Calu3 (cell line): ENCODE measurements around the gene TEX261. TPM values are rescaled to one million over a fixed set of nuclear protein-coding genes. Genes with fewer than 3 reads are reported as not detected.

Experiments
- BruUV-seq: library from RNA; stranded (reverse); fragments of 400-500 nt; replicated peaks from 2 replicates; lab custom pipeline; 2021; lab: Mats Ljungman, UMichigan
- CTCF ChIA-PET: fragments of 300-600 bp; sonication (Branson Sonifier 250); formaldehyde crosslinking; loops from one replicate; lab custom pipeline; 2022; ENCODE audit warnings: antibody characterized with exemption; lab: Charles Lee
- DNase-seq: peaks from one replicate; pipeline ENCODE4 v3.0.0; 2022
- H3K27ac Mint-ChIP-seq: one replicate; pipeline ENCODE4 v1.8.0; 2022; ENCODE audit warnings: mixed read lengths; ENCODE audit not compliant: unreplicated experiment
- H3K27me3 Mint-ChIP-seq: one replicate; pipeline ENCODE4 v1.8.0; 2022; ENCODE audit warnings: mixed read lengths; ENCODE audit not compliant: unreplicated experiment
- H3K36me3 Mint-ChIP-seq: one replicate; pipeline ENCODE4 v1.8.0; 2022; ENCODE audit warnings: mild to moderate bottlenecking, moderate library complexity, mixed read lengths; ENCODE audit not compliant: insufficient read depth, unreplicated experiment
- H3K4me1 Mint-ChIP-seq: one replicate; pipeline ENCODE4 v1.8.0; 2022; ENCODE audit warnings: mild to moderate bottlenecking, low read depth, mixed read lengths; ENCODE audit not compliant: unreplicated experiment
- H3K4me3 Mint-ChIP-seq: one replicate; pipeline ENCODE4 v1.8.0; 2022; ENCODE audit warnings: mild to moderate bottlenecking, low read depth, moderate library complexity, mixed read lengths; ENCODE audit not compliant: unreplicated experiment
- H3K9me3 Mint-ChIP-seq: one replicate; pipeline ENCODE4 v1.8.0; 2022; ENCODE audit warnings: low read depth, mixed read lengths; ENCODE audit not compliant: unreplicated experiment
- intact Hi-C: fragments of 100-400 bp; cut with micrococcal nuclease; formaldehyde crosslinking; loops from one replicate; pipeline ENCODE4 v1.10.0; 2022; ENCODE audit not compliant: unreplicated experiment
- total RNA-seq: library from RNA; stranded (reverse); gene quantifications from 2 replicates; pipeline ENCODE4 v1.2.3, GENCODE V29; 2022
- TF ChIP-seq, protein P1 (sequence below): fragments of 200-600 bp; IDR thresholded peaks from one replicate; pipeline ENCODE4 v1.8.0; 2022; ENCODE audit warnings: antibody characterized with exemption; ENCODE audit not compliant: unreplicated experiment

TEX261 gene
- total RNA-seq, 1 experiment from 2014 or later: 61.2 TPM

DNA sequence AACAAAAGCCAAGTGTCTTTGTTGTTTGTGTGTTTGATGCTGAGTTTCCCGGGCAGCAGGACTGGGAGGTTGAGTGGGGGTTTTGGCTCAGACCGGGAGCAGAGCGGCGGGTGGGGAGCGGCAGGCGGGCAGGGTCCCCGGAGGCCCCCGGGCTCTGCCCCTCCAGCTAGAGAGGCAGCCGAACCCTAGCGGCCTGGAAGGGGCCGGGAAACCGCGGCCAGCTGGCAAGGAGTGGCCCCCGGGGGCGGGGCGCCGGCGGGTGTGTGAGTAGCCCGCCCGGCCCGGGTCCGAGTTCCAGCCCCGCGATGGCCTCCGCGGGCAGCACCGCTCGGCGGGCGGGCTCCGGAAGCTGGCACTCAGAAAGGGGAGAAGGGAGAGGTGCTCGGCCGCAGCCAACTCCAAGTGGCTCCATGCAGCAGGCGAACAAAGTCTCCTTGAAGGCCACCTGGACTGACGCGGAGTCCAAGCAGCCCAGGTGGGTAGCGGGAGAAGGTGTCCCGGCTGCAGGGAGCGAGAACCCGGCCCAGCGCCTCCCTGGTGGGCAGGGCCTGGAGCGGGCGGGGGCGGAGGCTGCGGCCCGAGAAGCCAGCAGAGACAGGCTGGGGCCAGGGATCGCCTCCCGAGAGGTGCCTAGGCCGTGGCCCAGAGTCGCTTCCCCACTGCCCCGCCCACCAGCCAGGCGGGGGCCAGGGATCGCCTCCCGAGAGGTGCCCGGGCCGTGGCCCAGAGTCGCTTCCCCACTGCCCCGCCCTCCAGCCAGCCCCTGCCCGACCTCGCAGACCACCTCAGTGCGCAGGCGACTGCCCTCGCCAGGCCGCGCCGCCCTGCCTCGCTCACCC, 16.1 kb downstream of the TEX261 start, which contains the start of gene ANKRD53:
Gene ANKRD53, plus strand, starts transcription at position 290 of the 839 bp plus-strand sequence. Its CDS starts 16 bp downstream, at position 306.
- peak within 1 kb of the TSS; percentile 64 for H3K4me3 Mint-ChIP-seq
- peaks cover 26% of the 10 kb centered on the region for H3K4me1 Mint-ChIP-seq
- intact Hi-C loops: no loop called here
- TF ChIP-seq, protein P1, sequence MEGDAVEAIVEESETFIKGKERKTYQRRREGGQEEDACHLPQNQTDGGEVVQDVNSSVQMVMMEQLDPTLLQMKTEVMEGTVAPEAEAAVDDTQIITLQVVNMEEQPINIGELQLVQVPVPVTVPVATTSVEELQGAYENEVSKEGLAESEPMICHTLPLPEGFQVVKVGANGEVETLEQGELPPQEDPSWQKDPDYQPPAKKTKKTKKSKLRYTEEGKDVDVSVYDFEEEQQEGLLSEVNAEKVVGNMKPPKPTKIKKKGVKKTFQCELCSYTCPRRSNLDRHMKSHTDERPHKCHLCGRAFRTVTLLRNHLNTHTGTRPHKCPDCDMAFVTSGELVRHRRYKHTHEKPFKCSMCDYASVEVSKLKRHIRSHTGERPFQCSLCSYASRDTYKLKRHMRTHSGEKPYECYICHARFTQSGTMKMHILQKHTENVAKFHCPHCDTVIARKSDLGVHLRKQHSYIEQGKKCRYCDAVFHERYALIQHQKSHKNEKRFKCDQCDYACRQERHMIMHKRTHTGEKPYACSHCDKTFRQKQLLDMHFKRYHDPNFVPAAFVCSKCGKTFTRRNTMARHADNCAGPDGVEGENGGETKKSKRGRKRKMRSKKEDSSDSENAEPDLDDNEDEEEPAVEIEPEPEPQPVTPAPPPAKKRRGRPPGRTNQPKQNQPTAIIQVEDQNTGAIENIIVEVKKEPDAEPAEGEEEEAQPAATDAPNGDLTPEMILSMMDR: no peak
- peaks cover 22% of the 10 kb centered on the region for H3K27me3 Mint-ChIP-seq
- DNase-seq: peak; percentile 5
- peak within 1 kb of the TSS; percentile 41 for H3K27ac Mint-ChIP-seq
- CTCF ChIA-PET: interaction anchor here (0.6 to 0.8 kb wide), 2 partner anchors 11 to 14 kb away, joined by 3 to 5 read pairs; no protein-coding TSS in a partner anchor
- H3K36me3 Mint-ChIP-seq: peaks cover 18% of the 10 kb centered on the region
- BruUV-seq: no TSS peak
- no peaks in the 10 kb centered on the region for H3K9me3 Mint-ChIP-seq

DNA sequence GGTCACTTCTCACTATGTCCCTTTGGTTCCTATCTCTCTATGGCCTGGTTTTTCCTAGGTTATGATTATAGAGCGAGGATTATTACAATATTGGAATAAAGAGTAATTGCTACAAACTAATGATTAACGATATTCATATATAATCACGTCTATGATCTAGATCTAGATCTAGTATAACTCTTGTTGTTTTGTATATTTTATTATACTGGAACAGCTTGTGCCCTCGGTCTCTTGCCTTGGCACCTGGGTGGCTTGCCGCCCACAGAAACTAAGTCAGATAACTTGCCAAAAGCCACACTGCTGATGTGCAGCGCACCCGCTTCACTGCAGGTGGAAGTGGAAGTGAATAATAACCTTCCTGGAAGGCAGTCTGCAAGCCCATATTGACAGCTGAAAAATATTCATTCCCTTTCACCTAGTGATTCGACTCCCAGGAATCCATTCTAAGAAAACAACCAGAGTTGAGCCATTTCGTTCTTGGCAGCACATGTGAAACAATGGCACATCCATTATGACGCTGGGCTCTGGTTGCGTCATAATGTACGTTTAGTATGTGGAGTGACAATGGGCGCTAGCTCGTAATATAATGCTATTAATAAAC, 17.0 kb downstream of the TEX261 start:
- Mint-ChIP-seq H3K27ac (peak overlapping the region; percentile 41), H3K36me3 (peaks cover 18% of the 10 kb centered on the region)
- DNase-seq: no peak

DNA sequence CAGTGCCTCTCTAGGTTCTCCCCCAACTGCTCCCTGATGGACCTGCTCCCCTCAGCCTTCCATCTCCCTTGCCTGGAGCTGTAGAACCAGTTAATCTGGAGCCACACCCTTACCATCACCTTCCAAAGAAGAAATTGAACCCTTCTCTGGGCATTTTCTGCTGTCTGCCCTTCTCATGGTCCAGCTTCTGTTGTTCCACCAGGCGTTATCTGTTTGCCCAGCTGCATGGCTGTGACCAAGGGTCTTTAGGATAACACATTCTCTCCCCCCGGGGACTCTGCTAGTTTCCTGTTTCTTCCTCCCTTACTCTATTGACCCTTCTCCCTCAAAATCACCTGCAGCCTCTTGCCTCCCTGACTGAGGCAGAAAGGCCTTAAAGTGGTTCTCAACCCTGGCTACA, 19.4 kb downstream of the TEX261 start:
- DNase-seq: no peak
- TF ChIP-seq, protein P1: no peak
- H3K4me1 Mint-ChIP-seq: peaks cover 26% of the 10 kb centered on the region
- no TSS peak for BruUV-seq
- H3K4me3 Mint-ChIP-seq: no peak overlapping the region
- CTCF ChIA-PET: no interaction called here
- intact Hi-C loops: no loop called here
- peaks cover 44% of the 10 kb centered on the region for H3K27me3 Mint-ChIP-seq
- H3K36me3 Mint-ChIP-seq: peaks cover 18% of the 10 kb centered on the region
- H3K9me3 Mint-ChIP-seq: no peaks in the 10 kb centered on the region
- no peak overlapping the region for H3K27ac Mint-ChIP-seq

More for the DNA sequence above, 17.0 kb downstream of the TEX261 start:
- no peaks in the 10 kb centered on the region for H3K9me3 Mint-ChIP-seq
- CTCF ChIA-PET: interaction anchor here (0.6 to 1.5 kb wide), 3 partner anchors 11 to 13 kb away, joined by 3 to 5 read pairs (median 3); no protein-coding TSS in a partner anchor
- TF ChIP-seq, protein P1: no peak
- peaks cover 27% of the 10 kb centered on the region for H3K27me3 Mint-ChIP-seq
- H3K4me1 Mint-ChIP-seq: peaks cover 26% of the 10 kb centered on the region
- intact Hi-C loops: no loop called here
- peak overlapping the region; percentile 64 for H3K4me3 Mint-ChIP-seq
- BruUV-seq: no TSS peak

DNA sequence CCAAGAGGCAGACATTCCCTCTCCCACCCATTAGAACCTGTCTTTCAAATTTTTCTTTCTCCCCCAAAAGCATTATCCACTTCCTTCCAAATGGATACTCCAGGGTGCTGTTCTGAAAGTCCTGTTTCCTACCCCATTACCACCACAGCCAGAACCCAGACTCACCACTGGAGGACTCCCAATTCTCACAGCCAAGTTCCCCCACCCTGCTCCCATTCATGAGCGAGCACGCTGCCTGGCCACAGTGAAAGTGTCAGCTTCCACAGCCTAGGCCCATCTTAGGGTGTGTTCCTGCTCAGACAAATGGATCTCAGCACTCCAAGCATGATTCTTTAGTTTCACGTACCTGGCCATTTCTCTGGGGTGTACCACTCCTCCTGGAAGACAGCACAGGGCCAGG, 20.1 kb downstream of the TEX261 start:
- no peak for DNase-seq
- H3K9me3 Mint-ChIP-seq: no peaks in the 10 kb centered on the region
- TF ChIP-seq, protein P1: no peak
- CTCF ChIA-PET: interaction anchor here (1.0 kb wide), 1 partner anchor 26 kb away, joined by 4 read pairs; no protein-coding TSS in a partner anchor
- no peak overlapping the region for H3K27ac Mint-ChIP-seq
- H3K4me1 Mint-ChIP-seq: peaks cover 26% of the 10 kb centered on the region
- intact Hi-C loops: no loop called here
- H3K36me3 Mint-ChIP-seq: peaks cover 18% of the 10 kb centered on the region
- H3K27me3 Mint-ChIP-seq: peaks cover 51% of the 10 kb centered on the region
- BruUV-seq: no TSS peak
- H3K4me3 Mint-ChIP-seq: no peak overlapping the region
